Upper lobe of right lung (tissue), 1 donor: Measurements from ENCODE around the gene GBGT1. TPM values are rescaled to one million over a fixed set of nuclear protein-coding genes. Genes with fewer than 3 reads are reported as not detected.
A peak's percentile ranks its signal among the peaks of the same experiment; 100 is the strongest.

Source experiments
- ATAC-seq: fragments of 200-7000 bp; cut with Tn5 transposase; one replicate; pipeline ENCODE4 v1.9.1; 2020; ENCODE audit warnings: mild to moderate bottlenecking, moderate library complexity
- DNase-seq: peaks from one replicate; pipeline ENCODE4 v3.0.0-alpha.2; 2020
- H3K27ac ChIP-seq: fragments of 200-600 bp; one replicate; pipeline ENCODE4 v1.8.0; 2022
- H3K27me3 ChIP-seq: fragments of 200-600 bp; one replicate; pipeline ENCODE4 v1.8.0; 2022; ENCODE audit warnings: mild to moderate bottlenecking
- H3K36me3 ChIP-seq: fragments of 200-600 bp; one replicate; pipeline ENCODE4 v1.8.0; 2022
- H3K4me1 ChIP-seq: fragments of 200-600 bp; one replicate; pipeline ENCODE4 v1.8.0; 2022
- H3K4me3 ChIP-seq: fragments of 200-600 bp; one replicate; pipeline ENCODE4 v1.8.0; 2022; ENCODE audit warnings: mild to moderate bottlenecking
- H3K9me3 ChIP-seq: fragments of 200-600 bp; one replicate; pipeline ENCODE4 v1.8.0; 2022
- CTCF ChIP-seq: fragments of 200-600 bp; IDR thresholded peaks from one replicate; pipeline ENCODE4 v1.8.0; 2022; ENCODE audit warnings: antibody characterized with exemption
- intact Hi-C: fragments of 100-400 bp; cut with DNase I; formaldehyde crosslinking; loops from one replicate; pipeline ENCODE4 v1.11.0; 2022
- total RNA-seq: library from RNA; stranded (reverse); fragmentation: NEBNext Ultra II Directional; extraction: Animal tissue kit (Norgen Biotek cat#: 25700); gene quantifications from one replicate; pipeline ENCODE4 v1.2.1, GENCODE V29; 2021
- donor health status: DM: no; HTN: yes; CAD: no; lungs with severe emphysema.

The GBGT1 gene
- total RNA-seq, 1 donor from 2014 or later, result 27.4 TPM

DNA sequence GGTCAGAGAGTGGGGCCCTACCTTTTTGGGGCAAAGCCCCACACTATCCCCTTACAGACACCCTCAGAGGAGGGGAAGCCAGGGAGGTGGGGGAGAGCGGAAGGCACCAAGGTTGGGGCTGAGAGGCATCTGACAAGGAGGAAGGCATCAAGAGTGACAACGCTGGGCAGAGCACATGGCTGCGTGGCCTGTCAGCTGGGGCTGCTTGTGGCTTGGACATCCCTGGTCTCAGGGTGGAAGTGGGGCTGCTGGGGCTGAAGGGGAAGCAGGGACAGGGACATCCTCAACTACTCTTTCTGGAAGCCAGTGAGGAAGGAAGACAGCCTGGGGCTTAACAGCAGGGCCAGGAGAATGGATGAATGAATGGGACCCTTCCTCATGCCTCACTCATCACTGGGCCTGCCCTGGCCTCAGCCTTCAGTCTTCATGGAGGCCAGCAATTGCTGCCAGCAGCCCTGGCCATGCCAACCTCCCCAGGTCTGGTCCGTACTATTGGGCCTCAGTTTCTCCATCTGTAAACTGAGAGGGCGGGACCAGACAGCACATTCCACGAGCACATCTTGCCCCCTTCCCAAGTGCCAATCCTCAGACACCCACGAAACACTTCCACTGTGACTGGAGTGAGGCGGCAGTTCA, 41.7 kb downstream of the GBGT1 start:
- DNase-seq (peak; percentile 83), ATAC-seq (peak; percentile 24)
- H3K4me3 ChIP-seq, result no peak overlapping the region
- peaks cover 69% of the 10 kb centered on the region for H3K4me1 ChIP-seq
- intact Hi-C loops, result no loop called here
- H3K36me3 ChIP-seq, result no peaks in the 10 kb centered on the region
- TF ChIP-seq CTCF, result no peak
- no peaks in the 10 kb centered on the region for H3K27me3 ChIP-seq
- H3K27ac ChIP-seq, result peak overlapping the region; percentile 82
- no peaks in the 10 kb centered on the region for H3K9me3 ChIP-seq

GRCh38 chr9:133121198-133121914, 42.4 kb downstream of the GBGT1 start, which contains the start of gene RALGDS:
TSS of gene RALGDS (minus strand) at chr9:133121240. CDS start at chr9:133121154, 86 bp downstream.
- peaks cover 68% of the 10 kb centered on the region for H3K4me1 ChIP-seq
- peak within 1 kb of the TSS; percentile 88 for H3K27ac ChIP-seq
- no peaks in the 10 kb centered on the region for H3K27me3 ChIP-seq
- peak; percentile 92 for ATAC-seq
- peak; percentile 96 for DNase-seq
- no peaks in the 10 kb centered on the region for H3K9me3 ChIP-seq
- H3K36me3 ChIP-seq, result no peaks in the 10 kb centered on the region
- intact Hi-C loops, result no loop called here
- TF ChIP-seq CTCF, result no peak
- peak within 1 kb of the TSS; percentile 78 for H3K4me3 ChIP-seq

DNA sequence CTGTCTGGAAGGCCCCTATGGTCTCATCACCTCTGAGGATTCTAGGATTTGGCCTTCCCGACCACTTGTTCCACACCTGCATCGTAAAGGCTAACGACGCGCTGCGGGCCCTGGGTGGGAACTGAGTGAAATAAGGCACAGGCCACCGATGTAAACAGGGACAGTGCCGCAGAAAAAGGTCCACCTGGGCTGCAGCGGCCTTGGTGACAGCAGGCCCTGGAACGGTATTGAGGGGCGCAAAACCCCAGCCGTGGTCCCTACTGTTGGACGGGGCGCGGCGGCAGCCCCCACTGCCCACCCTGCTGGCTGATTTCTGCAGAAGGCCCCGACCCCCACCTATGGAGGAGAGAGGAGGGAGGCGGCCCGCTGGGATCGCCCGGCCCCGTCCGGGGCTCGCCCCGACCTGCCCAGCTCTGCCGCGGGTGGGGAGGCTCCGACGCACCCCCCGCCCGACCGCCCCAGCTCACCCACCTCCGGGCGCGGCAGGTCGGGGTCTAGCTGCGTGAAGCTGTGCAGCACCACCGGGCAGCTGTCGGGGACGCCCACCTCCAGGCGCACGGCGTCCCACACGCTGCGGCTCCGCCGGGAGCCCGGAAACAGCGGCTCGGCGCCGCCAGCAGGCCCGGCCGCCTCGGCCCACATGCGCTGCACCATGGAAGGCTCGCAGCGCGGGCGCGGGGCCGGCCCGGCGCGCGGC, 43.1 kb downstream of the GBGT1 start:
- peak overlapping the region; percentile 78 for H3K4me3 ChIP-seq
- peak overlapping the region; percentile 88 for H3K27ac ChIP-seq
- no peaks in the 10 kb centered on the region for H3K27me3 ChIP-seq
- no peak for TF ChIP-seq CTCF
- peak; percentile 1 for ATAC-seq
- peaks cover 67% of the 10 kb centered on the region for H3K4me1 ChIP-seq
- no peaks in the 10 kb centered on the region for H3K9me3 ChIP-seq
- no peak for DNase-seq
- intact Hi-C loops, result no loop called here
- no peaks in the 10 kb centered on the region for H3K36me3 ChIP-seq

- Histone ChIP-seq H3K4me3 (peak overlapping the region; percentile 78), H3K36me3 (no peaks in the 10 kb centered on the region), H3K27me3 (no peaks in the 10 kb centered on the region), H3K4me1 (peaks cover 70% of the 10 kb centered on the region), H3K27ac (peak overlapping the region; percentile 88), H3K9me3 (no peaks in the 10 kb centered on the region)
- DNase-seq (no peak), ATAC-seq (no peak)
- TF ChIP-seq CTCF, result no peak
- intact Hi-C loops, result no loop called here
These were observed 43.7 kb downstream of the GBGT1 start for GRCh38 chr9:133119846-133120500.

DNA sequence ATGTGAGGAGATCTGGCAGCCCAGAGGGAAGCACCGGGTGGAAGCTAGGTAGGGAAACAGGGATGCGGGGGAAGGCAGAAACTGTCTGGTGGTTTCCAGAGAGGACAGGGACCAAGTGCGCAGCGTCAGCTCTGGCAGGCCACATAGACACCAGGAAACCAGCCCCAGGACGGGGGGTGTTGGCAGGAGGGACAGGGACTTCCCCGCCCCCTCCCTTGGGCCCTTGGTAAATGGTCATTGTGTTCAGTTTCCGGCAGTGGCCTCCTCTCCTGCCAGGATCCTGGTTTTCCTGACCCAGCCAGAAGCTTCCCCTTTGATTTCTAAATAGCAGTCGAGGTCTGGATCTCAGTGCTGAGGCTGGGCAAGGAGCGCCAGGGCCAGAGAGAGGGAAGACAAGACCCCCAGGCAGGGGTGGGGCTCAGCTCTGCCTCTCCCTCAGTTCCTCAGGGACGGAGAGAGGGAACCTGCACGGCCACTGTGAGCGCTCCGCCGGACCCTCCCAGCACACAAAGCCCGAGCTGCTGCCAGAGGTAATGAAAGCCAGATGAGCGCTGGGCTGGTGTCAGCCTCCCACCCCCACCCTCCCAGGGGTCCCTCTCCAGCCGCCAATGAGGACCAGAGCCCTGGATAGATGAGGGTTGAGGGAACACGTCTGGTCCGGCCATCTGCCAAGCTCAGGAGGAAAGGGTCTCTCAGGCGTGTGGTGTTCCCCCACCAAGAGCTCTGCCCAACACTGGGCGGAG, 44.4 kb downstream of the GBGT1 start:
- DNase-seq (no peak), ATAC-seq (no peak)
- peak overlapping the region; percentile 88 for H3K27ac ChIP-seq
- no peaks in the 10 kb centered on the region for H3K27me3 ChIP-seq
- H3K4me1 ChIP-seq, result peaks cover 71% of the 10 kb centered on the region
- no peaks in the 10 kb centered on the region for H3K36me3 ChIP-seq
- intact Hi-C loops, result no loop called here
- no peaks in the 10 kb centered on the region for H3K9me3 ChIP-seq
- no peak for TF ChIP-seq CTCF
- peak overlapping the region; percentile 78 for H3K4me3 ChIP-seq
